ENCODE measurements around the gene SLITRK5.

GRCh38 chr13:87674247-87674738 lies 3.1 kb downstream of the SLITRK5 start:
- TF ChIP-seq CTCF (IDR thresholded peaks at IDR 0.05) = no peak
- TF ChIP-seq POLR2A (IDR thresholded peaks at IDR 0.05) = no peak
- no peak for TF ChIP-seq EP300 (IDR thresholded peaks at IDR 0.05)

All from ovary (tissue), 3 donors.